ENCODE data around the gene SYT11. TPM values are rescaled to one million over a fixed set of nuclear protein-coding genes. Genes with fewer than 3 reads are reported as not detected.
A peak's percentile ranks its signal among the peaks of the same experiment; 100 is the strongest.

SYT11 gene
- total and polyA plus RNA-seq, 9 of the 15 experiments (the other 6 are each of a cell fraction or from before 2014, with no cell fraction given) = 0.05 to 0.18 (median 0.11) TPM

GRCh38 chr1:155834296-155834926, 25.0 kb upstream of the SYT11 start (continued):
- TF ChIP-seq SIN3A (IDR thresholded peaks at IDR 0.05; ENCODE audit: borderline replicate concordance in 2 of 2, control insufficient read depth in 1 of 2, low read depth in 2 of 2, low read length in 2 of 2) = peak; percentile 84 to 90; a peak in 2 of 4 replicates
- peak; percentile 26; the same call in 1 of the 2 replicates for TF ChIP-seq NKRF (IDR thresholded peaks at IDR 0.05; ENCODE audit: borderline replicate concordance)
- no peak for TF ChIP-seq TRIM25 (IDR thresholded peaks at IDR 0.05; ENCODE audit: borderline replicate concordance)
- peak; percentile 62 to 79 for TF ChIP-seq FOXK2 (conservative IDR thresholded peaks at IDR 0.05 in 1 of 2, IDR thresholded peaks at IDR 0.05 in 1 of 2; ENCODE audit: low read depth in 2 of 2)
- TF ChIP-seq ELF1 (tag; IDR thresholded peaks at IDR 0.05) = peak; percentile 50; the same call in 1 of the 2 replicates
- TF ChIP-seq ZBTB11 (CRISPR knock-in tag; IDR thresholded peaks at IDR 0.05) = no peak
